Endothelial cell of umbilical vein (primary cell): ENCODE data around the gene OR1N2. TPM values are rescaled to one million over a fixed set of nuclear protein-coding genes. Genes with fewer than 3 reads are reported as not detected.

Experiments used
- BruUV-seq: library from RNA; stranded (reverse); fragments of 400-500 nt; replicated peaks from 2 replicates; lab custom pipeline; 2021; lab: Mats Ljungman, UMichigan
- CTCF ChIA-PET: fragments of 300-600, 350-600 bp; sonication (Branson Sonifier 250); formaldehyde crosslinking; loops from one replicate; lab custom pipeline; 2021; ENCODE audit warnings: antibody characterized with exemption, inconsistent platforms; lab: Charles Lee
- POLR2A ChIA-PET: fragments of 300-600, 350-600 bp; sonication (Branson Sonifier 250); formaldehyde crosslinking; loops from one replicate; lab custom pipeline; 2021; ENCODE audit warnings: antibody characterized with exemption, inconsistent platforms; lab: Charles Lee
- DNase-seq: peaks from one replicate; pipeline ENCODE4 v3.0.0-alpha.2; 2011; ENCODE audit warnings: low read depth, low spot score
- FAIRE-seq: peaks from 2 replicates; lab custom pipeline; 2011; peaks lifted over from hg19 to GRCh38; lab: Jason Lieb, UNC
- H2AFZ ChIP-seq: 2 replicates; pipeline ENCODE4 v1.6.0; 2012; ENCODE audit warnings: low read depth, low read length, control low read depth, inconsistent platforms
- H3K27ac ChIP-seq: 2 replicates; pipeline ENCODE4 v1.5.1; 2011; ENCODE audit warnings: low read depth, mild to moderate bottlenecking, control low read depth, low read length, moderate library complexity; ENCODE audit not compliant: insufficient read depth
- H3K27me3 ChIP-seq, 2 experiments: 2 replicates each; pipeline versions ENCODE4 v1.6.0 to v1.6.1; 2011; ENCODE audit warnings: low read length in 2 of 2, mixed read lengths in 1 of 2; ENCODE audit not compliant: control insufficient read depth in 2 of 2, insufficient read depth in 2 of 2
- H3K36me3 ChIP-seq, 2 experiments: 2 replicates in 1 of 2; 3 replicates in 1 of 2; pipeline ENCODE4 v1.5.1; 2011; ENCODE audit warnings: low read length in 2 of 2, mild to moderate bottlenecking in 1 of 2, moderate library complexity in 1 of 2; ENCODE audit not compliant: control insufficient read depth in 2 of 2, insufficient read depth in 2 of 2; ENCODE audit errors: extremely low read depth in 1 of 2
- H3K4me1 ChIP-seq: 3 replicates; pipeline ENCODE4 v1.5.1; 2011; ENCODE audit warnings: mild to moderate bottlenecking, low read length; ENCODE audit not compliant: control insufficient read depth, insufficient read depth; ENCODE audit errors: extremely low read depth
- H3K4me2 ChIP-seq: 2 replicates; pipeline ENCODE4 v1.6.1; 2011; ENCODE audit warnings: low read length, control low read depth, mixed read lengths; ENCODE audit not compliant: insufficient read depth
- H3K4me3 ChIP-seq, 3 experiments: fragments of 200-600 bp in 1 of 3; sonication (generic), shearing (Covaris generic) in 1 of 3; replicated peaks in 1 of 3; 2 replicates each; pipeline ENCODE4 v1.5.1; 2011 to 2016; ENCODE audit warnings: control low read depth in 3 of 3, low read length in 3 of 3, mild to moderate bottlenecking in 2 of 3, inconsistent platforms in 1 of 3, low read depth in 1 of 3, moderate library complexity in 1 of 3; ENCODE audit not compliant: insufficient read depth in 1 of 3
- H3K79me2 ChIP-seq: 2 replicates; pipeline ENCODE4 v1.6.0; 2012; ENCODE audit warnings: low read length, inconsistent platforms; ENCODE audit not compliant: control insufficient read depth, insufficient read depth
- H3K9ac ChIP-seq: replicated peaks from 2 replicates; pipeline ENCODE3; 2011; ENCODE audit warnings: low read length, control low read depth; ENCODE audit not compliant: insufficient read depth; ENCODE audit errors: extremely low read depth
- H3K9me1 ChIP-seq: replicated peaks from 3 replicates; pipeline ENCODE4 v1.6.0; 2011; ENCODE audit warnings: mild to moderate bottlenecking, low read length; ENCODE audit not compliant: control insufficient read depth, insufficient read depth; ENCODE audit errors: extremely low read depth
- H3K9me3 ChIP-seq: replicated peaks from 2 replicates; pipeline ENCODE4 v1.5.1; 2012; ENCODE audit warnings: low read length, inconsistent platforms; ENCODE audit not compliant: control insufficient read depth, insufficient read depth
- H4K20me1 ChIP-seq: replicated peaks from 2 replicates; pipeline ENCODE3; 2011; ENCODE audit warnings: mild to moderate bottlenecking, low read length; ENCODE audit not compliant: control insufficient read depth, insufficient read depth; ENCODE audit errors: extremely low read depth
- CTCF ChIP-seq, 2 donors: IDR thresholded peaks; 1 replicate in 1 of 2; 2 replicates in 1 of 2; pipeline ENCODE4 v1.5.1; 2011; ENCODE audit warnings: low read length in 2 of 2, mild to moderate bottlenecking in 2 of 2, moderate library complexity in 2 of 2, control low read depth in 1 of 2, inconsistent platforms in 1 of 2, low read depth in 1 of 2; ENCODE audit not compliant: insufficient read depth in 1 of 2; ENCODE audit errors: extremely low read depth in 1 of 2
- FOS ChIP-seq: IDR thresholded peaks from 2 replicates; pipeline ENCODE4 v1.6.1; 2011; ENCODE audit warnings: mild to moderate bottlenecking, low read length, moderate library complexity, borderline replicate concordance; ENCODE audit not compliant: insufficient read depth
- GATA2 ChIP-seq: IDR thresholded peaks from 2 replicates; pipeline ENCODE4 v1.7.0; 2011; ENCODE audit warnings: low read depth, mild to moderate bottlenecking, moderate library complexity, mixed read lengths, low read length; ENCODE audit not compliant: insufficient read length, insufficient read depth
- JUN ChIP-seq: IDR thresholded peaks from 2 replicates; pipeline ENCODE4 v1.6.1; 2011; ENCODE audit warnings: borderline replicate concordance, low read depth; ENCODE audit not compliant: insufficient read length, insufficient read depth
- MAX ChIP-seq: IDR thresholded peaks from 2 replicates; pipeline ENCODE4 v1.6.1; 2011; ENCODE audit not compliant: insufficient read depth, insufficient read length
- POLR2A ChIP-seq: IDR thresholded peaks from 2 replicates; pipeline ENCODE4 v1.6.1; 2012; ENCODE audit warnings: low read depth, mild to moderate bottlenecking, control low read depth, low read length
- POLR2AphosphoS5 ChIP-seq: IDR thresholded peaks from 2 replicates; pipeline ENCODE4 v1.6.1; 2012; ENCODE audit warnings: low read depth, mild to moderate bottlenecking, control low read depth, low read length, moderate library complexity; ENCODE audit not compliant: insufficient read depth
- dilution Hi-C: fragments of 300-500 bp; cut with MboI; formaldehyde crosslinking; loops from one replicate; pipeline ENCODE4 v1.15.0; 2019; ENCODE audit warnings: low sequenced_read_pairs; ENCODE audit not compliant: extremely low pct_ligation_motif_present
- intact Hi-C: fragments of 100-400 bp; cut with micrococcal nuclease; formaldehyde crosslinking; loops from one replicate; pipeline ENCODE4 v1.10.0; 2022
- polyA plus RNA-seq, 4 experiments: library from polyadenylated mRNA; depleted of rRNA in 3 of 4; stranded (reverse) in 3 of 4; unstranded in 1 of 4; fragments of >200 nt; gene quantifications; 2 replicates each; pipeline versions ENCODE4 v1.2.1 to v1.2.3, GENCODE V29; 2011 to 2012; ENCODE audit warnings: missing spikeins in 1 of 4
- total RNA-seq: library from RNA; stranded (reverse); gene quantifications from 2 replicates; pipeline ENCODE4 v1.2.3, GENCODE V29; 2021

Gene OR1N2
- total and polyA plus RNA-seq, 2 donors (not counting 3 experiments of a cell fraction or from before 2014, with no cell fraction given): not detected

DNA sequence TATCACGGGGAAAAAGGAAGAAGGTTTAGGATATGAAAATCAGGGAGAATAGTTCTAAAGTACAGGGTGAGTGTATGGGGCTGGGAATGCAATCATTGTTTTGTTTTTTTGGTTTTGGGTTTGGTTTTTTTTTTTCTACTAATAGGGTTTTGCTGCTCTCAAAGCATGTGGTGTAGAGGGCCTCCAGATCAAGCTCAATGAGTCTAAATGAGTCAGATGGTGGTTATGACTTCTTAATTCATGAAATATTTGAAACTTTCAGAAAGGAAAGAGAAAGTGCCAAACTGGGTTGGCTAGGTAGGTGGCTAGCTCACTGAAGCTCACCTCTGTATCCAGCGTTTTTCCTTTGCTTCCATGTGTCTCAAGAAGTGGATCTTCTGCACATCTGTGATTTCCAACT, 19.5 kb downstream of the OR1N2 start:
- no peak for FAIRE-seq
- dilution Hi-C loops (no loop called here), intact Hi-C loops (no loop called here)
- no peak overlapping the region for H3K9ac ChIP-seq
- no peaks in the 10 kb centered on the region for H3K36me3 ChIP-seq
- no peak for DNase-seq
- no peak overlapping the region for H3K4me3 ChIP-seq
- H3K9me3 ChIP-seq: no peaks in the 10 kb centered on the region
- H3K27ac ChIP-seq: no peak overlapping the region
- no peak for TF ChIP-seq JUN
- TF ChIP-seq POLR2AphosphoS5: no peak
- TF ChIP-seq GATA2: no peak
- TF ChIP-seq FOS: no peak
- no peak for TF ChIP-seq MAX
- no peak for TF ChIP-seq POLR2A
- no peak for TF ChIP-seq CTCF (IDR thresholded peaks at IDR 0.05; ENCODE audit: extremely low read depth in 1 of 2, insufficient read depth in 1 of 2, low read depth in 1 of 2, low read length in 2 of 2)
- no peaks in the 10 kb centered on the region for H3K4me1 ChIP-seq
- BruUV-seq: no TSS peak
- ChIA-PET POLR2A (no interaction called here), CTCF (interaction anchor here (0.6 to 1.1 kb wide), 3 partner anchors 12 to 36 kb away, joined by 3 read pairs; no protein-coding TSS in a partner anchor)
- no peaks in the 10 kb centered on the region for H3K79me2 ChIP-seq
- no peaks in the 10 kb centered on the region for H3K9me1 ChIP-seq
- no peak overlapping the region for H2AFZ ChIP-seq
- no peaks in the 10 kb centered on the region for H3K27me3 ChIP-seq
- H4K20me1 ChIP-seq: no peaks in the 10 kb centered on the region
- H3K4me2 ChIP-seq: no peak overlapping the region
